AG04450 (cell line): ENCODE results near the gene IGFBP4. TPM values are rescaled to one million over a fixed set of nuclear protein-coding genes. Genes with fewer than 3 reads are reported as not detected.

Source experiments
- CTCF ChIA-PET: fragments of 300-600, 350-600 bp; formaldehyde crosslinking; extraction: SDS; loops from one replicate; lab custom pipeline; 2022; ENCODE audit warnings: antibody characterized with exemption, inconsistent platforms; lab: Charles Lee
- POLR2A ChIA-PET: fragments of 350-600 bp; formaldehyde crosslinking; extraction: SDS; loops from one replicate; lab custom pipeline; 2021; ENCODE audit warnings: antibody characterized with exemption, inconsistent platforms; lab: Yijun Ruan, JAX
- DNase-seq: peaks from one replicate; pipeline ENCODE4 v3.0.0-alpha.2; 2011; ENCODE audit warnings: low read depth, low spot score
- H3K27ac ChIP-seq: one replicate; pipeline ENCODE4 v1.5.1; 2012; ENCODE audit warnings: low read depth, low read length, control low read depth
- H3K27me3 ChIP-seq: one replicate; pipeline ENCODE4 v1.6.0; 2012; ENCODE audit warnings: low read length; ENCODE audit not compliant: control insufficient read depth, insufficient read depth
- H3K4me3 ChIP-seq: 2 replicates; pipeline ENCODE4 v1.5.1; 2011; ENCODE audit warnings: mild to moderate bottlenecking, low read depth, low read length, control low read depth
- H3K9me3 ChIP-seq: 2 replicates; pipeline ENCODE4 v1.5.1; 2012; ENCODE audit warnings: low read length; ENCODE audit not compliant: control insufficient read depth, insufficient read depth
- CTCF ChIP-seq: IDR thresholded peaks from 2 replicates; pipeline ENCODE4 v1.5.1; 2011; ENCODE audit warnings: low read depth, low read length, control low read depth, inconsistent platforms
- polyA plus RNA-seq: library from polyadenylated mRNA; depleted of rRNA; stranded (reverse); fragments of >200 nt; gene quantifications from 2 replicates; pipeline ENCODE4 v1.2.3, GENCODE V29; 2011

Gene IGFBP4
- polyA plus RNA-seq, 1 experiment, result 1,026 TPM

GRCh38 chr17:40493697-40494096, 50.4 kb downstream of the IGFBP4 start:
- DNase-seq, result no peak
- no peaks in the 10 kb centered on the region for H3K27me3 ChIP-seq
- CTCF ChIA-PET, result interaction anchor here (0.6 to 0.8 kb wide), 2 partner anchors 40 to 94 kb away, joined by 3 to 5 read pairs; no protein-coding TSS in a partner anchor
- POLR2A ChIA-PET, result no interaction called here
- no peak overlapping the region for H3K27ac ChIP-seq
- no peak overlapping the region for H3K4me3 ChIP-seq
- no peak for TF ChIP-seq CTCF
- no peaks in the 10 kb centered on the region for H3K9me3 ChIP-seq

GRCh38 chr17:40495140-40495539, 51.9 kb downstream of the IGFBP4 start:
- Histone ChIP-seq H3K27me3 (no peaks in the 10 kb centered on the region), H3K9me3 (no peaks in the 10 kb centered on the region), H3K27ac (no peak overlapping the region), H3K4me3 (no peak overlapping the region)
- no peak for TF ChIP-seq CTCF
- no peak for DNase-seq
- POLR2A ChIA-PET, result interaction anchor here (0.8 kb wide), 1 partner anchor 9 kb away, joined by 5 read pairs; no protein-coding TSS in a partner anchor
- CTCF ChIA-PET, result interaction anchor here (0.9 to 1.7 kb wide), 3 partner anchors 18 to 40 kb away, joined by 3 to 7 read pairs (median 3); no protein-coding TSS in a partner anchor

GRCh38 chr17:40496170-40496569, 52.9 kb downstream of the IGFBP4 start:
- ChIA-PET CTCF (interaction anchor here (1.0 to 1.7 kb wide), 2 partner anchors 19 to 41 kb away, joined by 3 to 7 read pairs; no protein-coding TSS in a partner anchor), POLR2A (no interaction called here)
- Histone ChIP-seq H3K4me3 (no peak overlapping the region), H3K27ac (no peak overlapping the region), H3K27me3 (no peaks in the 10 kb centered on the region), H3K9me3 (no peaks in the 10 kb centered on the region)
- TF ChIP-seq CTCF, result no peak
- no peak for DNase-seq

- no peak for DNase-seq
- POLR2A ChIA-PET, result interaction anchor here (0.6 kb wide), 1 partner anchor 10 kb away, joined by 3 read pairs; no protein-coding TSS in a partner anchor
- Histone ChIP-seq H3K4me3 (no peak overlapping the region), H3K27me3 (no peaks in the 10 kb centered on the region), H3K27ac (no peak overlapping the region), H3K9me3 (no peaks in the 10 kb centered on the region)
- CTCF ChIA-PET, result interaction anchor here (1.2 to 2.0 kb wide), 2 partner anchors 21 to 26 kb away, joined by 3 to 12 read pairs; no protein-coding TSS in a partner anchor
- no peak for TF ChIP-seq CTCF
Measured at GRCh38 chr17:40496634-40497420, 53.6 kb downstream of the IGFBP4 start.

- no peak for DNase-seq
- ChIA-PET POLR2A (interaction anchor here (1.0 to 3.1 kb wide), 4 partner anchors 12 to 35 kb away, joined by 3 to 11 read pairs (median 4); no protein-coding TSS in a partner anchor), CTCF (interaction anchor here (0.8 to 2.0 kb wide), 3 partner anchors 22 to 62 kb away, joined by 3 to 12 read pairs (median 3); no protein-coding TSS in a partner anchor)
- no peaks in the 10 kb centered on the region for H3K27me3 ChIP-seq
- H3K9me3 ChIP-seq, result no peaks in the 10 kb centered on the region
- no peak overlapping the region for H3K27ac ChIP-seq
- no peak for TF ChIP-seq CTCF
- H3K4me3 ChIP-seq, result no peak overlapping the region
Measured at GRCh38 chr17:40497695-40498094, 54.4 kb downstream of the IGFBP4 start.
